ENCODE results near the gene GRK1.
"Not testable (repeated sequence)": the region's sequence is repeated elsewhere in the genome, so short reads cannot be mapped to it uniquely, and the experiment has no call there.

Gene GRK1

DNA sequence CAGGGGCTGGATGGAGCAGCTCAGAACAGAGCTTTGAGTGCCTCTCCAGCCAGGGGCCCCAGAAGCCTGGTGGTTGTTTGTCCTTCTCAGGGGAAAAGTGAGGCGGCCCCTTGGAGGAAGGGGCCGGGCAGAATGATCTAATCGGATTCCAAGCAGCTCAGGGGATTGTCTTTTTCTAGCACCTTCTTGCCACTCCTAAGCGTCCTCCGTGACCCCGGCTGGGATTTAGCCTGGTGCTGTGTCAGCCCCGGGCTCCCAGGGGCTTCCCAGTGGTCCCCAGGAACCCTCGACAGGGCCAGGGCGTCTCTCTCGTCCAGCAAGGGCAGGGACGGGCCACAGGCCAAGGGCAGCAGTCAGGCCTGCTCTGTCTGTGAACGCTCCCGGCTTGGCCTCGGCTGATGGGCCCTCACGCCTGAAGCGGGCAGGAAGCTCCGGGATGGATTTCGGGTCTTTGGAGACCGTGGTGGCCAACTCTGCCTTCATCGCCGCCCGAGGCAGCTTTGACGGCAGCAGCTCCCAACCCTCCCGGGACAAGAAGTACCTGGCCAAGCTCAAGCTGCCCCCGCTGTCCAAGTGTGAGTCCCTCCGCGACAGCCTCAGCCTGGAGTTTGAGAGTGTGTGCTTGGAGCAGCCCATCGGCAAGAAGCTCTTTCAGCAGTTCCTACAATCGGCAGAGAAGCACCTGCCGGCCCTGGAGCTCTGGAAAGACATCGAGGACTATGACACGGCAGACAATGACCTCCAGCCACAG is at the start of gene GRK1:
TSS of gene GRK1 (plus strand) at position 269 of the 751 bp plus-strand sequence. CDS start at position 437, 168 bp downstream.
- DNase-seq, result no peak

DNA sequence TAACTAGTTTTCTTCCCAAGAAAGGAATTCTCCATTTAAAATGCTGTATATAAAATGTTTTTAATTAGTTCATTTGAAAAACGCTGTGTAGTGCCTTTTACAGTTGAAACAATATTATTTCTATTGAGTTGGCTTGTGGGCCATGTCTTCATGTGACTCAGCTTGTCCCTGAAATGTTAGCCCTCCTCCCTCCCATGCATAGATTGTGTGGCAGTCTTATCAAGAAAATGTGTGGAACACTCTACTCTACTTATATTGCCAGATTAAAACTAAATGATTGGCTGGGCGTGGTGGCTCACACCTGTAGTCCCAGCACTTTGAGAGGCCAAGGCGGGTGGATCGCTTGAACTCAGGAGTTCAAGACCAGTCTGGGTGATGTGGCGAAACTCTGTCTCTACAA is 49.1 kb upstream of the GRK1 start:
- DNase-seq, result no peak

DNA sequence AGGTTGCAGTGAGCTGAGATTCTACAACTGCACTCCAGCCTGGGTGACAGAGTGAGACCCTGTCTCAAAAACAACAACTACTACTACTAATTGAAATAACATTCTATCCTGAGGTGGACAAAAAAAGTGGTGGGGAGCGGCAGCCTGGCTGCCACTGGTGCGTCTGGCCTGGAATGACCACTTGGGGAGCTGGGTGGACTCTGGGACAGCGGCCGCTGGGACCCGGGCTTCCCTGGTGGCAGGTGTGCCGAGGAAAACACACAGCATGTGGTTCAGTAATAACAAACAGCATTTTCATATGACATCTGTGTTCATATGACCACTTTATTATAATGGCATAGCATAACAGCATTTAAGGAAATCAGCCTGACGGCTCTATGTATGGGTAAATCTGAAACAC is 48.6 kb upstream of the GRK1 start:
- no peak for DNase-seq

- DNase-seq, result no peak
Measured at GRCh38 chr13:113620036-113620796, 46.8 kb upstream of the GRK1 start.

GRCh38 chr13:113621046-113621445 is 46.0 kb upstream of the GRK1 start:
- no peak for DNase-seq

GRCh38 chr13:113621498-113621897 is 45.5 kb upstream of the GRK1 start:
- DNase-seq, result not testable (repeated sequence)

DNA sequence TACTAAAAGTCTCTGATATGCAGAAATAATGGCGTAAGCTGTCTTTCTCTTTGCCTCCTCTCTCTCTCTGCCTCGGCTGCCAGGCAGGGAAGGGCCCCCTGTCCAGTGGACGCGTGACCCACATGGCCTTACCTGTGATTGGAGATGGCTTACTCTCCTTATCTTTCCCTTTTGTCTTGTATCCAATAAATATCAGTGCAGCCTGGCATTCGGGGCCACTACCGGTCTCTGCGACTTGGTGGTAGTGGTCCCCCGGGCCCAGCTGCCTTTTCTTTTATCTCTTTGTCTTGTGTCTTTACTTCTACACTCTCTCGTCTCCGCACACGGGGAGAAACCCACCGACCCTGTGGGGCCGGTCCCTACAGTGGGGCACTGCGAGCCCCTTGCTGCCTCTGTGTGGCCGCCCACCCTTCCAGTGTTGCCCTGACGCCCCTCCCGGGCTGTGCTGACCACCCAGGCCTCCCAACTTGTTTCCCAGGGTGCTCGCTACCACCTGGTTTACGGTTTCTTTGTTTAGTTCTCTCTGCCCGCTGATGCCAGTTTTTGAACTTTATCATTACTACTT is 45.0 kb upstream of the GRK1 start:
- DNase-seq, result not testable (repeated sequence)

DNA sequence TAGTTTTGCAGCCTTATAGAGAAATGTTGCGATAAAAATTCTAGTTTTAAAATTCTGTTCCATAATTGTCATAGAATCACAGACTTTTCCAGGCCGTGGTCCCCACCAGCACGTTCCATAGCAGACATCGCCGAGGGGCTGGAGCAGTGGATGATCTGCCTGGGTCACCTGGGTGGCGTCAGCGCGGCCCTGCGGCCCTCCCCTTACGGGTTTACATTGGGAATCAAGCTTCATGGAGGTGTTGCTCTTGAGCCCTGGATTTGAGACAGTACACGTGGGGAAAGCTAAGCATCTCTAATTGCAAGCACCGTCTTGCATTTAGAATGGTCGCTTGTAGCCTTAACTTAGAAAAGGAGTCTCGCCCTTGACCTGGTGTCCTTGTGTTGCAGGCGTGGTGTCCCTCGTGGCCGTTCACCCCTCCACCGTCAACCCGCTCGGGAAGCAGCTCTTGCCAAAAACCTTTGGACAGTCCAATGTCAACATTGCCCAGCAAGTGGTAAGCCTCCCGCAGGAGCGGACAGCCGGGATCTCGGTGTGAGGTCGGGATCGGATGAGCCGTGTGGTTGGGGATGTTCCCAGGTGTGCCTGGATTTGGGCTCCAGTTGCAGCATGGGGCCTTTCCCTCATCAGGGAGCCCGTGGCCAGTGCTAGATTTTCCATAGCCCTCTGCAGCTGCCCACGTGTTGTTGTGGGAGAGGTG is 44.1 kb upstream of the GRK1 start:
- no peak for DNase-seq

DNA sequence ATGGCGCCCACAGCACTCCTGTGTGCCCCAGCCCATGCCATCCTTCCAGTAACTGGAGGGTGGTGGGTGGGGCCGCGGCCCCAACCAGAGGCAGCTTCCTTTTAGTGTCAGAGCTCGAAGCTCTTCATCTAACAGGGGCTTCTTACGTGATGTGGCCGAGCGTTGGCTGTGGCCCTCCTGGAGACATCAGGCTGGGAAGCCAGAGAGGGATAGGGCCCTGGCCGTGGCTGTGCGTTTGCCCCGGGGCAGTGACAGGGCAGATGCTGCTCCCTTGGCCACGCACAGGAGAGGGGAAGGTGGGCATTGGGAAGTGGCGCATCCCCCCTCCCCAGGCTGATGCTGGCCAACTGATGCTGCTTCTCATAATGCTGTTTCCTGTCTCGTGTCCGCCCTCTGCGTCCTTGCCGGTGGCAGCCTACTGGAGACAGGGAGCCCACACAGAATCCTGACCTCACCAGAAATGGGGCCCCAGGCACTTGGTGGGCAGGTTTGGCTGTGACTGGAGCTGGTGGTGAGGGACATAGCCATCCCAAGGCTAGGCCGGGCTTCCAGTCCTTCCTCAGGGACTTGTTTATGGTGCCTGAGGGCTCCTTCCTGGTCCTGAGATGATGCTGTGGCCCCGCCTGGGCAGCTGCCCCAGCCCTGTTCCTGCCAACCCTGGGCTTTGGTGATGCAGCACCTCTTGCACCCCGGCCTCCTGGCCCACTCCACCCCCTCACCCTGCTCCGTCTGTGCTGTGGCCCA is 43.4 kb upstream of the GRK1 start:
- no peak for DNase-seq

DNA sequence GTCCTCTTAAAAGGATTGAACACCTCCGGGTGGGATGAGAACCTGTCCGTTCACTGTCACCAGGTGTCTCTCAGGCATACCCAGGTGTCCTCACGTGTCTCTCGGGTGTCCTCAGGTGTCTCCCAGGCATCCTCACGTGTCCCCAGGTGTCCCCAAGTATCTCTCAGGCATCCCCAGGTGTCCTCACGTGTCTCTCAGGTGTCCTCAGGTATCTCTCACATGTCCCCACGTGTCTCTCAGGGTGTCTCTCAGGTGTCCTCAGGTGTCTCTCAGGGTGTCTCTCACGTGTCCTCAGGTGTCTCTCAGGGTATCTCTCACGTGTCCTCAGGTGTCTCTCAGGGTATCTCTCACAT is 42.8 kb upstream of the GRK1 start:
- DNase-seq, result no peak

DNA sequence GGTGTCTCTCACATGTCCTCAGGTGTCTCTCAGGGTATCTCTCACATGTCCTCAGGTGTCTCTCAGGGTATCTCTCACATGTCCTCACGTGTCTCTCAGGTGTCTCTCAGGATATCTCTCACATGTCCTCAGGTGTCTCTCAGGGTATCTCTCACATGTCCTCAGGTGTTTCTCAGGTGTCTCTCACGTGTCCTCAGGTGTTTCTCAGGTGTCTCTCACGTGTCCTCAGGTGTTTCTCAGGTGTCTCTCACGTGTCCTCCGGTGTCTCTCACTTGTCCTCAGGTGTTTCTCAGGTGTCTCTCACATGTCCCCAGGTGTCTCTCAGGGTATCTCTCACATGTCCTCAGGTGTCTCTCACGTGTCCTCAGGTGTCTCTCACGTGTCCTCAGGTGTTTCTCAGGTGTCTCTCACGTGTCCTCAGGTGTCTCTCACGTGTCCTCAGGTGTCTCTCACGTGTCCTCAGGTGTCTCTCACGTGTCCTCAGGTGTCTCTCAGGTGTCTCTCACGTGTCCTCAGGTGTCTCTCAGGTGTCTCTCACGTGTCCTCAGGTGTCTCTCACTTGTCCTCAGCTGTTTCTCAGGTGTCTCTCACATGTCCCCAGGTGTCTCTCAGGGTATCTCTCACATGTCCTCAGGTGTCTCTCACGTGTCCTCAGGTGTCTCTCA is 42.2 kb upstream of the GRK1 start:
- DNase-seq, result not testable (repeated sequence)

DNA sequence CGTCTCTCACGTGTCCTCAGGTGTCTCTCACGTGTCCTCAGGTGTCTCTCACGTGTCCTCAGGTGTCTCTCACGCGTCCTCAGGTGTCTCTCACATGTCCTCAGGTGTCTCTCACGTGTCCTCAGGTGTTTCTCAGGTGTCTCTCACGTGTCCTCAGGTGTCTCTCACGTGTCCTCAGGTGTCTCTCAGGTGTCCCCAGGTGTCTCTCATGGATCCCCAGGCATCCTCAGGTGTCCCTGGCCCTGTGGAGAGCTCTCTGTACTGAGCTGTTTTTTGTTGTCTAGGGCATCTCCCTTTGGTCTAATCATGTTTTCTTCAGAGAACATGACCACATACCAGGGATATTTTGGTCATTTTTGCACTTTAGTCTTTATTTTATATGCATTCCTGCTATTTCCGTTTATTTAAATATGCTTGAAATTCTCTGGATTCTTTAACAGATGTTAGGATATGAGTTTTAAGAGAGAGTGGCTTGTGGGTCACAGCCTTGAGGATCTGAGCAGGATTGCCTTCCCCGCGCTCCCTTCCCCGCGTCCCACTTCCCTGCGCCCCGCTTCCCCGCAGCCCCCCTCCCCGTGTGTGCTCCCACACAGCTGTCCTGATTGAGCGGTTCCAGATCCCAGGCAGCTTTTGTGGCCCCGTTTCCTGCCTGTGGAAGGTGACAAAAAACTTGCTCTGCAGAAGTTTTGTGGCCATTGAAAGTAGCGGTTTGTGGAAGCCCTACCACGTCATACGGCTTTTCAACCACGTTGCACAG is 40.9 kb upstream of the GRK1 start:
- DNase-seq, result no peak

DNA sequence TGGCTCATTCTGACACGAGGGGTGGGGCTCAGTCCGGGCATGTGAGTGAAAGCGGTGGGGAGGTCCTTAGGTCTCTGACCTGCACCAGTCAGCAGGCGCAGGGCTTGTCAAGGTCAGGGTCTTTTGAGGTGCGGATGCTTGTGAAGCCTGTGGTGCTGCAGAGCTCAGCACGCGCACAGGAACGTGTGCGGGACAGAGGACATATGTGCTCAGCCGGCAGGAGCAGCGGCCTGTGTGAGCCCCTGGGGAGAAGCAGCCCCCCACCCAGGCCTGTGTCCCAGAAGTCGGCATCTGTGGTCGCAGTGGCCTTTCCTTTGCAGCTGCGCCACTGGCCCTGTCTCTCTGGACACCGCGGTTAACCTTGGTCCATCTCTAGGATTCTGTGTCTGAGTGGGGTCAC is 39.9 kb upstream of the GRK1 start:
- no peak for DNase-seq

GRCh38 chr13:113628291-113629270 is 38.4 kb upstream of the GRK1 start:
- DNase-seq, result no peak

GRCh38 chr13:113629866-113630265 is 37.2 kb upstream of the GRK1 start:
- no peak for DNase-seq

- no peak for DNase-seq
Measured at GRCh38 chr13:113630296-113630695, 36.7 kb upstream of the GRK1 start.

DNA sequence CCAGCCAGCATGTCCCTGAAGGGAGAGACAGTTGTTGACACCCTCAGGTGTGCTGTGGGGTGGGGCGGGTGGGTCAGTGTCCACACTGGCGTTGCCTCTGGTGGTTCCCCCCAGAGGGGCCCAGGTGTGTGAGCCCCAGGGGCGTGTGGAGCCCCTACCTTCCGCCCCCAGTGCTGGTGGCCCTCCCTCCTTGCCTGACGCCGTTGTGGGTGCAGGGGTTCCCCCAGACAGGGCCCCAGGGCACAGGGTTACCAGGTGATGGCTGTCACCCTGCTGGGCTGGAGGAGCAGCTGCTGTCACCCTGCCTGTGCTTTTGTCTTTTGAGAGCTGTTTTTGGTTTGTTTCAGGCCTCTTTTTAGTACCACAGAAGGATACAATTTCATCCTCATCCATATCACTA is 36.2 kb upstream of the GRK1 start:
- no peak for DNase-seq

DNA sequence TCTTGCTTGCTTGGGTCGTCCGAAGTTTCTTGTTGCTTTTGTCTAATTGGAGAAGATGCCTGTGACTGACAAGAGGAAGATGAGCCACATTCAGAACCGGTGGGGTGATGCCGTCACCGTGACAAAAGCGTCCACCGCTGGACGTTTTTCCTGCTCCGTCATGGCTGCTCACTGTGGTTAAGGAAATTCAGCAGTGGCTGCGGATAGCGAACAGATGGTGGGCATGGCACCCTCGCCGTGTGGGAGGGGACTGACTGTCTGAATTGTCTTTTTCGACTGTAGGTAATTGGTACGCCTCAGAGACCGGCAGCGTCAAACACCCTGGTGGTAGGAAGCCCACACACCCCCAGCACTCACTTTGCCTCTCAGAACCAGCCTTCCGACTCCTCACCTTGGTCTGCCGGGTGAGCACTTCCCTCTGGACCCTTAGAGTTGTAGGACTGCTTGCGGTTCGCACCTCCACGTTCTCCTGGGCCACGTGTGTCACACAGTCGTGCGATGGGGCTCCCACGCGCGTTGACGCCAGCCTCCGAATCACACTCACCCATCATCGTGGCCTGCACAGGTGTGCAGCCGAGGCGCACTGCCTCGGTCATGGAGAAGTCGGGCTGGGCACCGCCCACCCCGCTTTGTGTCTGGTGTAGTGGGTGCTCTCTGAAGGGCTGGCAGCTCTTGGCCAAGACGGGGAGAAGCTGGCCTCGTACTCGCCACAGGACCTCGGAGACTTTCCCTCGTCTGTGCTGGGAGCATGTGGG is 35.5 kb upstream of the GRK1 start:
- DNase-seq, result no peak

GRCh38 chr13:113632706-113633484 is 34.1 kb upstream of the GRK1 start:
- no peak for DNase-seq

Data from NCI-H446 (cell line).